Hematopoietic multipotent progenitor cell treated with erythropoietin and hydrocortisone succinate and interleukin-3 and kit ligand, for 8 days (in vitro differentiated cells): ENCODE measurements around the gene GNPDA2.
"Not testable (repeated sequence)": the region's sequence is repeated elsewhere in the genome, so short reads cannot be mapped to it uniquely, and the experiment has no call there.

Experiments used
- DNase-seq: peaks from one replicate; pipeline ENCODE4 v3.0.0-alpha.2; 2015

Gene GNPDA2

GRCh38 chr4:44726038-44726871 is at the start of gene GNPDA2:
Gene GNPDA2, minus strand, starts transcription at chr4:44726556. Its CDS starts 4,349 bp downstream, at chr4:44722207.
- peak; percentile 92 for DNase-seq

GRCh38 chr4:44772340-44772739 is 46.0 kb upstream of the GNPDA2 start:
- DNase-seq, result no peak

DNA sequence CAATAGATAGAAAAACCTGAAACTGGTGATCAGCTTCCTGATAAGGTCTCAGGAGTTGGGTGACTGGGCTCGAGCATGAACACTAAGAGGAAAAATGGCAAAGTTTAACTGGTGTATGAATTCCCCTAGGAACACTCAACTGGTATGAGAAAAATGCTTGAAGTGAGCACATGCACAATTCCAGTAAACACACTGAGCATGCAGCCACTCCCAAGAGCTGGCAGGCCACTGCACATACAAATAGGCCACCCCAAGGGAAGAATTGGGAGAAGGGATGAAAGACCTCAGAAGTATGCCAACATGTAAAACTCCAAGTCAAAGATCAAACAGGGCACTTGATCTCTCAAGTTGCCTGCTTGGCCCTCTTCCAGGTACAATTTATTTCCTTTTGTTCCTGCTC is 45.4 kb upstream of the GNPDA2 start:
- DNase-seq, result no peak

DNA sequence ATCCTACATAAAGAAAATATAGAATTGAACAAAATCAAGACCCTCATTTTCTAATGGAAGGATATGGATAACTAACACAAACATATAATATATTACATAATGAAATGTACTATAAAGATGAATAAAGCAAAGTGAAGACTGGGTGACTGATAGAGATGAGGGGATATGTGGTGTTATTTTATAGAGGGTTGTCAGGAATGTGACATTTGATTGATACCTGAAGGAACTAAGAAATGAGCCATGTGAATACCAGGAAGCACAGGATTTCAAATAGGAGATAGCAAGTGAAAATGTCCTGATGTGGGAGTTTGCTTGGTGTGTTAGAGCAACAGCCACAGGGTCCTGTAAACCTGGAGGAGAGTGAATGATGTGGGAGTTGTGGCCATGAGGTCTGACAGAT is 40.1 kb upstream of the GNPDA2 start:
- no peak for DNase-seq

DNA sequence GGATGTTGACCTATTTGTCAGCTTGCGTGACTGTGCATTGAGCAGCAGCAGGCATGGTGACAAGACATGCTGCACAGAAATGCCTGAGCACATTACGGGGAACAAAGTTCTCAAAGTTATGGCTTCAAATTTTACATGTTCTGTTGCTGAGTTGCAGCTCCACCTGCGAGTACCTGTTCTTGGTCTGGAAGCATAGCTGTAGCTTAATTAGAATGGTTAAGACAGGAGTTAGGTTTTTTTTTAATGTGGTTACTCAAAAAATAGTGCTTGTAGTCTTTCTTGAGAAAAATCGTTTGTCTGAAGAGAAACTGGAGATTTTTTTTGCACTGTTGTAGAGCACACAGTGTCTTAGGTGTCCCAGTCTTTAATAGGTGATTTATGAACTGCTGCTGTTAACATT is 38.8 kb upstream of the GNPDA2 start:
- no peak for DNase-seq

GRCh38 chr4:44761306-44761705 is 35.0 kb upstream of the GNPDA2 start:
- no peak for DNase-seq

DNA sequence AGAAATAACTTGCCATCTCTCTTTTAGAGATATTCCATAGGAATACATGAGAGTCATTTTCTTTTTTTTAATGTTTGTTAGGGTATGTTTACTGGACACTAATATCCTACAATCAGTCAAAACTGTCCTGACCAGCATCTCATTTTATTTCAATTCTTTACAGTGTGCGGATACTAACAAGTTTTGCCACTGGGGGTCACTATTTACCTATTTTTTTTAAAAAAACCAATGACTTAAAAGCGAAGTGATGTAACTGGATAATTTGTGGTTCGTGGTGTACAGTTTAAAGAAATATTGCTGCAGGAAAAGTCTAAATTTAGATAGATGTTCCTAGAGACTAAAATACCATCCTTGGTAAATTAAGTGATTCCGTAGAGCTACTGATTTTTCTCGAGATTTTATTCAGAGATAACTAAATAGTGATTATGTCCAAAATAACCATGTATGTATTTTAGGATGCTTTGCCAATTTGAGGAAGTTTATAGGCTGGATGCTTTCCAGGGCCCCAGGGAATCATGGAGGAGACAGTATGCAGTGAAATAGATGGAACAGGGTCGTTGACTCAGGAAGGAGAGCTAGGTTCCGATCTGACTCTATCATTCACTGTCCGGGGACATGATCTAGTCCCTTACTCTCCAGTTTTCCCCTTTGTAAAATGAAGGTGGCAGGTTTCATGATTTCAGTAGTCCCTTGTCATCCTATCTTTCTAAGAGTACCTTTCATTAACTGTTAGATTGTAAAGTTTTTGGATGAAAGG is 34.0 kb upstream of the GNPDA2 start:
- DNase-seq, result peak; percentile 62

DNA sequence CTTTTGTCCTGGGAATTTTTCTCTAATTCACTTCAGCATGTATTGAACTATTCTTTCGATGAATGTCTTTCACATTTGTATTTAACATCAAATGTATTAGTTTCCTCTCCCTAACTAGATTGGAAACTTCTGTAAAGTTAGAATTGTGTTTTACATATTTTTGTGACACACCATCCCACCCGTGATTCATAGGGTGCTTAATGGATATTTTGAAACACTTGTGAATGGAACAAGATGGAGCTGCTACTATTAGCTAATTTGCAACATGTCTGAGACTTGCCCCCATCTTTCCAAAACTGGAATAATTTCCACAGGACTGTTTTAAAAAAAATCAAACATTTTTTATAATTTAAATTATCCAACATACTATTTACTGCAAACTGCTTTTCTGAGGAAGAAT is 30.2 kb upstream of the GNPDA2 start:
- no peak for DNase-seq

GRCh38 chr4:44740201-44740600 is 13.8 kb upstream of the GNPDA2 start:
- DNase-seq, result no peak

DNA sequence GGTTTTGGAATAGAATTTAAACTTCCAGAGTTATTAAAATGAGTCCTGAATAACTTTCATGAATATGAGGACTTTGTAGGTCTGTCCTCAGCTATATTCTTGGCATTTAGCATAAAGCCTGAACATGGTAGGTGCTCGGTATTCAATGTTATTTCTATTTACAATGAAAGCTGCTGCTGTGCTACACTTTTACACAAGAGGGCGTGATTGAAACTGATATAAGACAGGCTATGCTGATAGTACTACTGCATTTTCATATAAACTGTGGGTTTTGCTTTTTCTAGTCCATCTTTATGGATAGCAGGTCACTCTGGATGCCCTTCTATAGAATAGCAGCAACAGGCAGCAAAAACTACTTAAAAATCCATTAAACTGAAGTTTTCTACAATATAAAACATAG is 12.3 kb upstream of the GNPDA2 start:
- DNase-seq, result peak; percentile 50

DNA sequence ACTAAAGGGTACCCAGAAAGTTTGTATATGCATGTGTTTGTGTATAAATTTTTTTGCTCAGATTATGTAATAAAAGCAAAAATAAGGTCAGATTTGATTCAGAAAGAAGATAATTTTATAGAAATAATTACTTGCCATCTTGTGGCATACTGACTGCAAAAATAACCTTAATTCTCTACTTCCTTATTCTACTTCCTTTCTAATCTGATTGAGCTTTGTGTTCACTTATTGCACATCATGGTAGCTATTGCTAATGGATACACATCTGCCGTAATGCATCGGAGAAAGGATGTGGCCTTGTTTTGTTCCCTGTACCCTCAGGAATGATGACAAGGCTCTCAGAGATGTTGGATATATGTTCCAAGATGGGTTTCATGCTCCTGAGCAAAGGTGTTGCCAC is 10.5 kb upstream of the GNPDA2 start:
- no peak for DNase-seq

GRCh38 chr4:44728694-44729093 is 2.3 kb upstream of the GNPDA2 start:
- not testable (repeated sequence) for DNase-seq

DNA sequence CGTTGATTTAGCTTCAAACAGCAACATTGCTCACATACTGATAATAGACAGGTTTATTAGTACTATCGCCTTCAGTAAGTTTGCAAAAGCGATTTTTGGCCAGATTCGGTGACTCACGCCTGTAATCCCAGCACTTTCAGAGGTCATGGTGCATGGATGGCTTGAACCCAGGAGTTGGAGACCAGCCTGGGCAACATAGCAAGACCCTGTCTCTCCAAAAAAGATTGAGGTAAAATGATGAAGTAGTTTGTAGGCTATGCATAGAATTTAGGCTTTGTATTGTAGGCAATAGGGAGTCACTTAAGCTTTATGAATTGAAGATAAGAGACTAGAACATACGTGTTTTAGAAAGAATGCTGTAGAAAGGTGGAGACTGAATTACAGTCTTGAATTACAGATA is 1.1 kb upstream of the GNPDA2 start:
- no peak for DNase-seq

- no peak for DNase-seq
These were observed 674 bp downstream of the GNPDA2 start for GRCh38 chr4:44725726-44726037.

GRCh38 chr4:44725166-44725565 is 1.2 kb downstream of the GNPDA2 start:
- no peak for DNase-seq

DNA sequence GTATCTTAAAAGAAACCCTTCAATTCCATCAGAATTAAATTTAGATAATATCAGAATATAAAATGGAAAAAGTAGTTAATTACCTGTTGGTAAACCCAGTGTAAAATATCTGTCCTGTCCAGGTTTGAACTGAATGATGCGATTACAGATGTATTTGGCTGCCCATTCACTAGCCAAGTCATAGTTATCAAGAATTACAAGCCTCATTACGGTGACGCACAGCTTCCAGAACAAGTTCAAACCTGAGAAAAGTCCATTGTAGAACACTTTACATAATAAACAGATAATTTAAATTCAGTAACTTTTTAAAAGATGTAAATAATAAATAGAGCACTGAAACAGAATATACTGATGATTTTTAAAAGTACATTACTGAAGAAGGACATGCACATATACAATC is 4.4 kb downstream of the GNPDA2 start:
- DNase-seq, result no peak

GRCh38 chr4:44720371-44720770 is 6.0 kb downstream of the GNPDA2 start:
- DNase-seq, result no peak

- no peak for DNase-seq
These were observed 9.8 kb downstream of the GNPDA2 start for GRCh38 chr4:44716597-44716996.

DNA sequence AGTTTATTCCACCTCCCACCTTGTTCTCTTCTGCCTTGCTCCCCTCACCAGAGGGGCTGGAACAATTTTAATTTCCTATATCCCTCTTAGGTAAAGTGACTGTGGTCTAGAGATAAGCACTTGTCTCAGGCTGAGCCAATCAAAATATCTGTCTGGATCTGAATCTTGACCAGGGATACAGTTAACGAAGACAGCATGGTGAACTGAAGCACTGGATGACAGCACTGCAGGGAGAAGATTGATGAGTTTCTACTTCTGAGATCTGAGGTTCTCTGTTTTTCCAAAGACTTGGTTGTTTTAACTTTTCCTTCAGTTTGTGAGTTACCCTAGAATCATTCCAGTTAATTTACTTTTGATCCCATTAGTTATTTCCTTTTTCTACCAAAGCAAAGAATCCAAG is 13.2 kb downstream of the GNPDA2 start:
- DNase-seq, result no peak

- no peak for DNase-seq
These were observed 21.7 kb downstream of the GNPDA2 start for GRCh38 chr4:44704673-44705072.

- DNase-seq, result no peak
These were observed 25.3 kb downstream of the GNPDA2 start for GRCh38 chr4:44701037-44701436.

- DNase-seq, result no peak
These were observed 25.9 kb downstream of the GNPDA2 start for GRCh38 chr4:44700427-44700826.

DNA sequence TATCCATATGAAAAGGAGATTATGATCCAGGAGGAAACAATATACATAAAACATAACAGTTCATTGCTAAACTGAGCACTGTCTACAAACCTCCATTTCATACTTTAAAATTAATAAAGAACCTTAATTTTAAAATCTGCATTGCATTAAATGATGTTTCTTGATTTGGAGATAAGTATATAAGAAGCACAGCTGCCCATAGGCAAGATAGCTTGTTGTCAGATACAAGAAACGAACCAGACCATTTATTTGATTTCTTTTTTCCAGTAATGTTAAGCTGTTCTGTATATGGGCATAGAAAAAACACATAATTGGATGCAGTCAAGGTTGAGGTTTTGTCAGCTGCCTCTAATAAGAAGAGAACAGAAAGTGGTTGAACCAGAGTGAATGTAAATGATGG is 41.7 kb downstream of the GNPDA2 start:
- no peak for DNase-seq

DNA sequence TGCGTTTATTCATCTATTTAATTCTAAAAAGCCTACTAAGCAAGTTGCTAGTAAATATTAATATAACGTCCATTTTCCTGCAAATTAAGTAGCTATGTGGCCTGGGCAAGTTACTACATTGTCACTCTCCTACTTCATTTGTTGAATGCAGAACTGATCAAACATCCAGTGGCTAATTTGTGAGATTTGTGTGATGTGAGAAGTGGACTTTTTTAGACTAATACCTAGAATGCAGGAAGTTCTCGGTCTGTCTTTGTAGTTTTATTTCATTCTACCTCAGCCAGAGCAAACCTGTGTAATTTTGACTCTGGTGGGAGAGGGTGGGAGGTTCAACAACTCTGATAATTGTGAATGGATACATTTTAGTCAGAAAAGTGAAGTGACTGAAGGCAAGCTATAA is 47.3 kb downstream of the GNPDA2 start:
- DNase-seq, result no peak
